K562 (cell line): ENCODE results near the gene ZBTB22. TPM values are rescaled to one million over a fixed set of nuclear protein-coding genes. Genes with fewer than 3 reads are reported as not detected.

Source experiments
- ADNP ChIP-seq: fragments of 200-800 bp; sonication (Bioruptor generic); IDR thresholded peaks from 2 replicates; pipeline ENCODE4 v1.6.1; 2016; ENCODE audit warnings: missing genetic modification characterization, missing compliant biosample characterization
- ELF4 ChIP-seq: fragments of 450-650 bp; formaldehyde crosslinking; IDR thresholded peaks from 2 replicates; pipeline ENCODE4 v1.4.0; 2022; ENCODE audit warnings: missing genetic modification characterization
- GTF2B ChIP-seq: IDR thresholded peaks from 2 replicates; pipeline ENCODE4 v1.6.1; 2011; ENCODE audit not compliant: insufficient read length; ENCODE audit errors: extremely low read depth
- HLTF ChIP-seq: fragments of 450-650 bp; IDR thresholded peaks from 2 replicates; pipeline ENCODE4 v1.6.1; 2016
- IRF2 ChIP-seq: sonication (generic); formaldehyde crosslinking; IDR thresholded peaks from 2 replicates; pipeline ENCODE4 v1.8.1; 2022; ENCODE audit warnings: mild to moderate bottlenecking, missing genetic modification reagents
- MTA1 ChIP-seq: fragments of 450-650 bp; IDR thresholded peaks from 2 replicates; pipeline ENCODE4 v1.6.1; 2017; ENCODE audit warnings: borderline replicate concordance
- PRMT5 ChIP-seq: sonication (generic); formaldehyde crosslinking; IDR thresholded peaks from 2 replicates; pipeline ENCODE4 v1.5.0; 2020; ENCODE audit warnings: missing genetic modification reagents
- SMARCC2 ChIP-seq: fragments of 450-650 bp; IDR thresholded peaks from 2 replicates; pipeline ENCODE4 v1.6.1; 2017; ENCODE audit warnings: antibody characterized with exemption, moderate library complexity, mild to moderate bottlenecking, low read depth
- SP2 ChIP-seq: IDR thresholded peaks from 2 replicates; pipeline ENCODE4 v1.6.1; 2011; ENCODE audit warnings: mild to moderate bottlenecking, low read depth, low read length, moderate library complexity; ENCODE audit not compliant: poor library complexity, severe bottlenecking; ENCODE audit errors: extremely low read depth
- TBP ChIP-seq: optimal IDR thresholded peaks from 2 replicates; pipeline ENCODE3; 2011; ENCODE audit warnings: low read depth, low read length, improper control_type of control experiment
- TFAM ChIP-seq: fragments of 250-450 bp; sonication (Bioruptor Pico); conservative IDR thresholded peaks from 2 replicates; pipeline ENCODE4 v1.5.0; 2021; ENCODE audit warnings: mild to moderate bottlenecking, moderate library complexity
- TFAP4 ChIP-seq: sonication (generic); formaldehyde crosslinking; IDR thresholded peaks from 2 replicates; pipeline ENCODE4 v1.8.0; 2022; ENCODE audit warnings: missing genetic modification reagents, mild to moderate bottlenecking, moderate library complexity, borderline replicate concordance
- ZFP30 ChIP-seq: fragments of 250-450 bp; sonication (Bioruptor Pico); IDR thresholded peaks from 2 replicates; pipeline ENCODE4 v1.8.0; 2022; ENCODE audit warnings: moderate library complexity, mild to moderate bottlenecking, inconsistent platforms, borderline replicate concordance
- ZHX1 ChIP-seq: fragments of 150-350 bp; conservative IDR thresholded peaks from 2 replicates; pipeline ENCODE4 v1.6.1; 2014; ENCODE audit warnings: low read length
- ZNF165 ChIP-seq: fragments of 250-450 bp; sonication (Bioruptor Pico); IDR thresholded peaks from 2 replicates; pipeline ENCODE4 v1.4.0; 2020; ENCODE audit warnings: borderline replicate concordance
- polyA plus RNA-seq, 8 experiments: library from polyadenylated mRNA; depleted of rRNA in 4 of 8; stranded (reverse) in 5 of 8; unstranded in 3 of 8; fragments of >200 nt; fragmentation: Nextera tagmentation in 2 of 8; fragmentation: Illumina TruSeq in 1 of 8; extraction: Ambion mirVana in 2 of 8; extraction: Trizol in 1 of 8; gene quantifications; 2 replicates each; pipeline versions ENCODE4 v1.2.1 to v1.2.3, GENCODE V29; 2011 to 2014; ENCODE audit warnings: inconsistent platforms in 1 of 8, missing spikeins in 1 of 8
- total RNA-seq, 7 experiments: library from RNA; depleted of rRNA in 6 of 7; stranded (reverse); fragments of >200 nt in 6 of 7; fragmentation: Illumina TruSeq in 2 of 7; extraction: Trizol in 2 of 7; gene quantifications; 2 replicates each; pipeline versions ENCODE4 v1.2.1 to v1.2.3, GENCODE V29; 2011 to 2021; ENCODE audit warnings: low replicate concordance in 1 of 7
- TF ChIP-seq, protein P1 (sequence below): IDR thresholded peaks from 2 replicates; pipeline ENCODE4 v1.6.1; 2016; ENCODE audit warnings: missing genetic modification characterization, missing compliant biosample characterization
- TF ChIP-seq, protein P2 (sequence below), 2 experiments: fragments of 450-650 bp; IDR thresholded peaks; 2 replicates each; pipeline ENCODE4 v1.6.1; 2016
- TF ChIP-seq, protein P3 (sequence below): sonication (generic); formaldehyde crosslinking; IDR thresholded peaks from 2 replicates; pipeline ENCODE4 v1.8.0; 2022; ENCODE audit warnings: missing genetic modification reagents, mild to moderate bottlenecking, borderline replicate concordance

The ZBTB22 gene
- total and polyA plus RNA-seq, 9 of the 15 experiments (the other 6 are each of a cell fraction or from before 2014, with no cell fraction given), result 0.21 to 11.9 (median 7.1) TPM

- TF ChIP-seq TFAP4 (CRISPR knock-in tag), result peak; percentile 79
- TF ChIP-seq, protein P1, sequence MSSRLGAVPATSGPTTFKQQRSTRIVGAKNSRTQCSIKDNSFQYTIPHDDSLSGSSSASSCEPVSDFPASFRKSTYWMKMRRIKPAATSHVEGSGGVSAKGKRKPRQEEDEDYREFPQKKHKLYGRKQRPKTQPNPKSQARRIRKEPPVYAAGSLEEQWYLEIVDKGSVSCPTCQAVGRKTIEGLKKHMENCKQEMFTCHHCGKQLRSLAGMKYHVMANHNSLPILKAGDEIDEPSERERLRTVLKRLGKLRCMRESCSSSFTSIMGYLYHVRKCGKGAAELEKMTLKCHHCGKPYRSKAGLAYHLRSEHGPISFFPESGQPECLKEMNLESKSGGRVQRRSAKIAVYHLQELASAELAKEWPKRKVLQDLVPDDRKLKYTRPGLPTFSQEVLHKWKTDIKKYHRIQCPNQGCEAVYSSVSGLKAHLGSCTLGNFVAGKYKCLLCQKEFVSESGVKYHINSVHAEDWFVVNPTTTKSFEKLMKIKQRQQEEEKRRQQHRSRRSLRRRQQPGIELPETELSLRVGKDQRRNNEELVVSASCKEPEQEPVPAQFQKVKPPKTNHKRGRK (tag), result no peak
- TF ChIP-seq SMARCC2, result no peak
- no peak for TF ChIP-seq MTA1
- no peak for TF ChIP-seq GTF2B
- peak; percentile 42 for TF ChIP-seq TBP
- TF ChIP-seq IRF2 (CRISPR knock-in tag), result no peak
- TF ChIP-seq ZFP30, result no peak
- TF ChIP-seq, protein P2, sequence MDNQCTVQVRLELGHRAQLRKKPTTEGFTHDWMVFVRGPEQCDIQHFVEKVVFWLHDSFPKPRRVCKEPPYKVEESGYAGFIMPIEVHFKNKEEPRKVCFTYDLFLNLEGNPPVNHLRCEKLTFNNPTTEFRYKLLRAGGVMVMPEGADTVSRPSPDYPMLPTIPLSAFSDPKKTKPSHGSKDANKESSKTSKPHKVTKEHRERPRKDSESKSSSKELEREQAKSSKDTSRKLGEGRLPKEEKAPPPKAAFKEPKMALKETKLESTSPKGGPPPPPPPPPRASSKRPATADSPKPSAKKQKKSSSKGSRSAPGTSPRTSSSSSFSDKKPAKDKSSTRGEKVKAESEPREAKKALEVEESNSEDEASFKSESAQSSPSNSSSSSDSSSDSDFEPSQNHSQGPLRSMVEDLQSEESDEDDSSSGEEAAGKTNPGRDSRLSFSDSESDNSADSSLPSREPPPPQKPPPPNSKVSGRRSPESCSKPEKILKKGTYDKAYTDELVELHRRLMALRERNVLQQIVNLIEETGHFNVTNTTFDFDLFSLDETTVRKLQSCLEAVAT (IDR thresholded peaks at IDR 0.05), result no peak
- TF ChIP-seq TFAM (CRISPR knock-in tag), result no peak
- no peak for TF ChIP-seq ZHX1
- TF ChIP-seq ADNP (tag), result no peak
- no peak for TF ChIP-seq SP2
- no peak for TF ChIP-seq PRMT5 (CRISPR knock-in tag)
- TF ChIP-seq, protein P3, sequence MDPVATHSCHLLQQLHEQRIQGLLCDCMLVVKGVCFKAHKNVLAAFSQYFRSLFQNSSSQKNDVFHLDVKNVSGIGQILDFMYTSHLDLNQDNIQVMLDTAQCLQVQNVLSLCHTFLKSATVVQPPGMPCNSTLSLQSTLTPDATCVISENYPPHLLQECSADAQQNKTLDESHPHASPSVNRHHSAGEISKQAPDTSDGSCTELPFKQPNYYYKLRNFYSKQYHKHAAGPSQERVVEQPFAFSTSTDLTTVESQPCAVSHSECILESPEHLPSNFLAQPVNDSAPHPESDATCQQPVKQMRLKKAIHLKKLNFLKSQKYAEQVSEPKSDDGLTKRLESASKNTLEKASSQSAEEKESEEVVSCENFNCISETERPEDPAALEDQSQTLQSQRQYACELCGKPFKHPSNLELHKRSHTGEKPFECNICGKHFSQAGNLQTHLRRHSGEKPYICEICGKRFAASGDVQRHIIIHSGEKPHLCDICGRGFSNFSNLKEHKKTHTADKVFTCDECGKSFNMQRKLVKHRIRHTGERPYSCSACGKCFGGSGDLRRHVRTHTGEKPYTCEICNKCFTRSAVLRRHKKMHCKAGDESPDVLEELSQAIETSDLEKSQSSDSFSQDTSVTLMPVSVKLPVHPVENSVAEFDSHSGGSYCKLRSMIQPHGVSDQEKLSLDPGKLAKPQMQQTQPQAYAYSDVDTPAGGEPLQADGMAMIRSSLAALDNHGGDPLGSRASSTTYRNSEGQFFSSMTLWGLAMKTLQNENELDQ, result no peak
- no peak for TF ChIP-seq ZNF165 (CRISPR knock-in tag)
- TF ChIP-seq HLTF, result no peak
- no peak for TF ChIP-seq ELF4 (CRISPR knock-in tag)
These were observed 5.0 kb downstream of the ZBTB22 start (continued) for GRCh38 chr6:33312361-33313104.
